OCI-LY3 (cell line): ENCODE measurements around the gene PRDX3.

Experiments used
- H2AFZ ChIP-seq: fragments of 200-600, 300-600 bp; shearing (Covaris generic); 2 replicates; pipeline ENCODE4 v1.6.0; 2014; ENCODE audit warnings: antibody characterized with exemption, low read depth, low read length
- H3K27ac ChIP-seq: fragments of 200-600, 300-600 bp; sonication (generic); 2 replicates; pipeline ENCODE4 v1.5.1; 2014; ENCODE audit warnings: mild to moderate bottlenecking, low read length, moderate library complexity, mixed read lengths
- H3K27me3 ChIP-seq: fragments of 200-600, 300-600 bp; sonication (generic); 2 replicates; pipeline ENCODE4 v1.6.1; 2014; ENCODE audit warnings: low read depth, low read length, mixed read lengths
- H3K36me3 ChIP-seq: fragments of 200-600, 300-600 bp; sonication (generic); replicated peaks from 2 replicates; pipeline ENCODE3; 2014; ENCODE audit warnings: low read depth, low read length, mixed read lengths
- H3K4me1 ChIP-seq: fragments of 300-600, 200-600 bp; sonication (generic); 2 replicates; pipeline ENCODE4 v1.6.1; 2014; ENCODE audit warnings: low read length, mixed read lengths
- H3K4me2 ChIP-seq: fragments of 200-600, 300-600 bp; sonication (generic); 2 replicates; pipeline ENCODE4 v1.6.1; 2014; ENCODE audit warnings: low read length, mixed read lengths
- H3K4me3 ChIP-seq: fragments of 300-600, 200-600 bp; sonication (generic); 2 replicates; pipeline ENCODE4 v1.5.1; 2014; ENCODE audit warnings: antibody characterized with exemption, mild to moderate bottlenecking, low read length, moderate library complexity
- H3K79me2 ChIP-seq: fragments of 300-600, 200-600 bp; shearing (Covaris generic); 2 replicates; pipeline ENCODE4 v1.6.1; 2014; ENCODE audit warnings: mild to moderate bottlenecking, low read length, mixed read lengths
- H3K9ac ChIP-seq: fragments of 300-600, 200-600 bp; shearing (Covaris generic); 2 replicates; pipeline ENCODE4 v1.6.0; 2014; ENCODE audit warnings: mild to moderate bottlenecking, low read length, moderate library complexity
- H3K9me3 ChIP-seq: fragments of 200-600, 300-600 bp; shearing (Covaris generic); 2 replicates; pipeline ENCODE4 v1.6.1; 2014; ENCODE audit warnings: low read length, mixed read lengths; ENCODE audit not compliant: insufficient read depth
- H4K20me1 ChIP-seq: fragments of 200-600, 300-600 bp; sonication (generic); 2 replicates; pipeline ENCODE4 v1.6.1; 2016; ENCODE audit warnings: low read length, mixed read lengths; ENCODE audit not compliant: insufficient read depth
- EZH2phosphoT487 ChIP-seq: fragments of 200-600 bp; shearing (Covaris generic); IDR thresholded peaks from 2 replicates; pipeline ENCODE4 v1.6.1; 2018; ENCODE audit warnings: antibody characterized with exemption, mixed run types, low read depth
- TF ChIP-seq, protein P1 (sequence below): fragments of 200-600, 300-600 bp; sonication (generic); IDR thresholded peaks from 2 replicates; pipeline ENCODE4 v1.5.1; 2014; ENCODE audit warnings: antibody characterized with exemption, low read length, low read depth

PRDX3 gene

GRCh38 chr10:119177708-119178371, 772 bp downstream of the PRDX3 start:
- no peaks in the 10 kb centered on the region for H4K20me1 ChIP-seq
- peak overlapping the region; percentile 99 for H3K4me3 ChIP-seq
- H3K9ac ChIP-seq: peak overlapping the region; percentile 92
- no peaks in the 10 kb centered on the region for H3K9me3 ChIP-seq
- H3K4me1 ChIP-seq: peaks cover 16% of the 10 kb centered on the region
- TF ChIP-seq EZH2phosphoT487: no peak
- TF ChIP-seq, protein P1, sequence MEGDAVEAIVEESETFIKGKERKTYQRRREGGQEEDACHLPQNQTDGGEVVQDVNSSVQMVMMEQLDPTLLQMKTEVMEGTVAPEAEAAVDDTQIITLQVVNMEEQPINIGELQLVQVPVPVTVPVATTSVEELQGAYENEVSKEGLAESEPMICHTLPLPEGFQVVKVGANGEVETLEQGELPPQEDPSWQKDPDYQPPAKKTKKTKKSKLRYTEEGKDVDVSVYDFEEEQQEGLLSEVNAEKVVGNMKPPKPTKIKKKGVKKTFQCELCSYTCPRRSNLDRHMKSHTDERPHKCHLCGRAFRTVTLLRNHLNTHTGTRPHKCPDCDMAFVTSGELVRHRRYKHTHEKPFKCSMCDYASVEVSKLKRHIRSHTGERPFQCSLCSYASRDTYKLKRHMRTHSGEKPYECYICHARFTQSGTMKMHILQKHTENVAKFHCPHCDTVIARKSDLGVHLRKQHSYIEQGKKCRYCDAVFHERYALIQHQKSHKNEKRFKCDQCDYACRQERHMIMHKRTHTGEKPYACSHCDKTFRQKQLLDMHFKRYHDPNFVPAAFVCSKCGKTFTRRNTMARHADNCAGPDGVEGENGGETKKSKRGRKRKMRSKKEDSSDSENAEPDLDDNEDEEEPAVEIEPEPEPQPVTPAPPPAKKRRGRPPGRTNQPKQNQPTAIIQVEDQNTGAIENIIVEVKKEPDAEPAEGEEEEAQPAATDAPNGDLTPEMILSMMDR: no peak
- peak overlapping the region; percentile 91 for H3K4me2 ChIP-seq
- peaks cover 11% of the 10 kb centered on the region for H3K36me3 ChIP-seq
- H3K27ac ChIP-seq: peak overlapping the region; percentile 68
- peaks cover 35% of the 10 kb centered on the region for H3K79me2 ChIP-seq
- H3K27me3 ChIP-seq: no peaks in the 10 kb centered on the region
- H2AFZ ChIP-seq: peak overlapping the region; percentile 69

DNA sequence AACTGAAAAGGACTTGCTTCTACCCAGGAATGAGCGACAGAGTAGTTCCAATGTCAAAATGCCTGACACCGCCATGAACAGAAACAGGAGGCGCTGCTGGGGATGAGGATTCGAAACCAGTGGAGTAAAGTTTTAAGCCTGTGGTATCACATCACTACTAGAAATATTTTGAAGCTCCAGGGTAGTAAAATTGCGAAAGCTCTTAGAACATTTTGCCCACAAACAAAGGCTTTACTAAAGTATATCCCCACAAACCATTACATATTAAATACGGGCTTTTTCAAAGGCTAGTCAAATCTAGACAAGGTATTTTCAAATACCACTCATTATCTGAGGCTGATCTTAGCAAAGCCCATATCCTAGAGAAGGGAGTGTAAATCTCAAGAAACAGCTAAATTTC, 2.4 kb downstream of the PRDX3 start:
- no peaks in the 10 kb centered on the region for H4K20me1 ChIP-seq

GRCh38 chr10:119174109-119174508, 4.5 kb downstream of the PRDX3 start:
- H3K36me3 ChIP-seq: peaks cover 27% of the 10 kb centered on the region
- no peak overlapping the region for H2AFZ ChIP-seq
- H3K9ac ChIP-seq: no peak overlapping the region
- no peaks in the 10 kb centered on the region for H3K27me3 ChIP-seq
- TF ChIP-seq EZH2phosphoT487: no peak
- TF ChIP-seq, protein P1: no peak
- H4K20me1 ChIP-seq: no peaks in the 10 kb centered on the region
- H3K4me1 ChIP-seq: peaks cover 14% of the 10 kb centered on the region
- no peaks in the 10 kb centered on the region for H3K9me3 ChIP-seq
- peaks cover 35% of the 10 kb centered on the region for H3K79me2 ChIP-seq
- H3K4me2 ChIP-seq: no peak overlapping the region
- H3K27ac ChIP-seq: no peak overlapping the region
- no peak overlapping the region for H3K4me3 ChIP-seq

More for the DNA sequence above, 2.4 kb downstream of the PRDX3 start:
- Histone ChIP-seq H3K27me3 (no peaks in the 10 kb centered on the region), H3K9ac (no peak overlapping the region), H3K36me3 (peaks cover 21% of the 10 kb centered on the region), H3K9me3 (no peaks in the 10 kb centered on the region), H3K4me2 (no peak overlapping the region), H3K79me2 (peaks cover 35% of the 10 kb centered on the region), H3K27ac (no peak overlapping the region), H3K4me3 (no peak overlapping the region), H3K4me1 (peaks cover 16% of the 10 kb centered on the region), H2AFZ (no peak overlapping the region)
- no peak for TF ChIP-seq EZH2phosphoT487
- TF ChIP-seq, protein P1: no peak

DNA sequence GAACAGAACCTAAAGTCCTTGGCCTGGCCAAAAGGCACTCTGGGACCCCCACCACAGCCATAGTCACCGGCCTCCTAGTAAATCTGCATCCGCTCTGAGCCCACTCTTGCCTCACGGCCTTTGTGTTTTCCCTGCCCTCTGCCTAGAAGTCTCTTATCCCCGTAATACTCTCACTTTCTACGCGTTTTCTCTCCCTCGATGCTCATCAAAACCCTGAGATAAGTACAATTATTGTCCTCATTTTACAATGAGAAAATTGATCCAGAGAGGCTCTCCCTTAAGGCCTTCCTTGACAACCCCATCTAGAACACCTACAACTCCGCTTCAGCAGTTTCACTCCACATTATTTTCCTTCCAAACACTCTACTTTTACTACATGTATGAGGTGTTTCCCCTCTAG, 11.6 kb downstream of the PRDX3 start:
- Histone ChIP-seq H3K4me2 (no peak overlapping the region), H2AFZ (no peak overlapping the region), H3K9me3 (no peaks in the 10 kb centered on the region), H3K4me1 (peaks cover 12% of the 10 kb centered on the region), H3K4me3 (no peak overlapping the region), H3K79me2 (peaks cover 13% of the 10 kb centered on the region), H3K36me3 (peaks cover 15% of the 10 kb centered on the region), H3K9ac (no peak overlapping the region), H3K27ac (no peak overlapping the region), H3K27me3 (no peaks in the 10 kb centered on the region), H4K20me1 (no peaks in the 10 kb centered on the region)
- no peak for TF ChIP-seq EZH2phosphoT487
- TF ChIP-seq, protein P1: no peak
